ENCODE results near the gene RFX1.
"Not testable (repeated sequence)": the region's sequence is repeated elsewhere in the genome, so short reads cannot be mapped to it uniquely, and the experiment has no call there.

Gene RFX1

DNA sequence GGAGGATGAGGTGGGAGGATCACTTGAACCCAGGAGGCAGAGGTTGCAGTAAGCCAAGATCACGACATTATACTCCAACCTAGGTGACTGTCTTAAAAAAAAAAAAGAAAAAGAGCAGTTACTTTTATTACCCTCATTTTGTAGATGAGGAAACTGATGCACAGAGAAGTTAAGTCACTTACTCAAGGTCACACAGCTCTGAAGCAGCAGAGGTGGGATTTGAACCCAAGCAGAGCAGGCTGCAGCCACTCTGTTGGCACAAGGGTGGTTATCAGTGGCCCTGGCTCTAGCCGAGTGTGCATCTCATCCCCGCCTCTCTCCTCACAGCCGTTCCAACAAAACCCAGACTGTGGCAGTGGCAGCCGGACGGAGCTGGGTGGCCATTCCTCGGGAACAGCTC, 33.1 kb upstream of the RFX1 start:
- DNase-seq (ENCODE audit: low read depth in 1 of 2, low spot score in 1 of 2) = no peak
- TF ChIP-seq JUND (IDR thresholded peaks at IDR 0.05; ENCODE audit: low read depth) = no peak
- in situ Hi-C loops (cut with HindIII; ENCODE audit: low pct_unique_long_range_greater_than_20kb, low sequenced_read_pairs) = no loop called here

DNA sequence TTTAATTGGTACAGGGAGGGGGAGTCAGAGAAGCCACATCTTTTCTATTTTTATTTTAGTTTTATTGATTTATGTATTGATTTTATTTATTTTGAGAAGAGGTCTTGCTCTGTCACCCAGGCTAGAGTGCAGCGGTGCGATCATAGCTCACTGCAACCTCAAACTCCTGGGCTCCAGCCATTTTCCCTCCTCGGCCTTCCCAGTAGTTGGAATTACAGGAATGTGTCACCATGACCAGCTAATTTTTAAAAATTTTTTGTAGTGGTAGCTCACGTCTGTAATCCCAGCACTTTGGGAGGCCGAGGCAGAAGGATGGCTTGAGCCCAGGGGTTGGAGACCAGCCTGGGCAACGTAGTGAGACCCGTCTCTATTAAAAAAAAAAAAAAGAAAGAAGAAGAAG, 29.6 kb upstream of the RFX1 start:
- no peak for TF ChIP-seq JUND (IDR thresholded peaks at IDR 0.05; ENCODE audit: low read depth)
- in situ Hi-C loops (cut with HindIII; ENCODE audit: low pct_unique_long_range_greater_than_20kb, low sequenced_read_pairs) = no loop called here
- DNase-seq (ENCODE audit: low read depth in 1 of 2, low spot score in 1 of 2) = no peak

- DNase-seq (ENCODE audit: low read depth in 1 of 2, low spot score in 1 of 2) = peak in 1 of 2 experiments; percentile 26
- in situ Hi-C loops (cut with HindIII; ENCODE audit: low pct_unique_long_range_greater_than_20kb, low sequenced_read_pairs) = not testable (repeated sequence)
Observed at GRCh38 chr19:14035159-14035558, 29.0 kb upstream of the RFX1 start.

- TF ChIP-seq JUND (IDR thresholded peaks at IDR 0.05; ENCODE audit: low read depth) = no peak
- DNase-seq (ENCODE audit: low read depth in 1 of 2, low spot score in 1 of 2) = no peak
- in situ Hi-C loops (cut with HindIII; ENCODE audit: low pct_unique_long_range_greater_than_20kb, low sequenced_read_pairs) = no loop called here
Observed at GRCh38 chr19:14033946-14034345, 27.8 kb upstream of the RFX1 start.

DNA sequence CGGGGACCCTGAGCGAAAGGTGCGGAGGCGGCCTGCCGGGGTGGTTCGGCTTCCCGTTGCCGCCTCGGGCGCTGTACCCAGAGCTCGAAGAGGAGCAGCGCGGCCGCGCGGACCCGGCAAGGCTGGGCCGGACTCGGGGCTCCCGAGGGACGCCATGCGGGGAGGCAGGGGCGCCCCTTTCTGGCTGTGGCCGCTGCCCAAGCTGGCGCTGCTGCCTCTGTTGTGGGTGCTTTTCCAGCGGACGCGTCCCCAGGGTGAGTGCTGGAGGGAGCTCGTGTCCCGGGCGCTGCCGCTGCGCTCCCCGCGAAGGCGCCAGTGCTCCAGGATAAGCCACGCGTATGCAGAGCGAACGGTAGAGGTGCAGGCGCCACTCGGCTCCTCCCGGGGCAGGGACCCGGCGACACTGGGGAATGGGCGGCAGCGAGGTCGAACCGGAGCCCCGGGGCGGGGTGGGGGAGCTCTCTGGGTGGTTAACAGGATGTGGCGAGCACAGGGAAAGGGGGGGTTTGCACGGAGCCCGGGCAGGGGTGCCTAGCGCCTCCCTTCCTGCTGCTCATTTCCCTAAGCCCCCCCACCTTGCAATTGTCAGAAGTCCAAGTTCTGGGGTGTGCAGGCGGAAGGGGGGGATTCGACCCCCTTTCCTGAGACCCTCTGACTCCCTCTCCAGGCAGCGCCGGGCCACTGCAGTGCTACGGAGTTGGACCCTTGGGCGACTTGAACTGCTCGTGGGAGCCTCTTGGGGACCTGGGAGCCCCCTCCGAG, 25.8 kb upstream of the RFX1 start, which contains the start of gene IL27RA:
Gene IL27RA (plus strand): TSS at position 44 of the 762 bp plus-strand sequence. CDS start 111 bp downstream, at position 155.
- in situ Hi-C loops (cut with HindIII; ENCODE audit: low pct_unique_long_range_greater_than_20kb, low sequenced_read_pairs) = no loop called here
- TF ChIP-seq JUND (IDR thresholded peaks at IDR 0.05; ENCODE audit: low read depth) = no peak
- DNase-seq (ENCODE audit: low read depth in 1 of 2, low spot score in 1 of 2) = peak; percentile 53 to 56

- TF ChIP-seq JUND (IDR thresholded peaks at IDR 0.05; ENCODE audit: low read depth) = no peak
- in situ Hi-C loops (cut with HindIII; ENCODE audit: low pct_unique_long_range_greater_than_20kb, low sequenced_read_pairs) = no loop called here
- DNase-seq (ENCODE audit: low read depth in 1 of 2, low spot score in 1 of 2) = no peak
Observed at GRCh38 chr19:14030997-14031718, 25.0 kb upstream of the RFX1 start.

DNA sequence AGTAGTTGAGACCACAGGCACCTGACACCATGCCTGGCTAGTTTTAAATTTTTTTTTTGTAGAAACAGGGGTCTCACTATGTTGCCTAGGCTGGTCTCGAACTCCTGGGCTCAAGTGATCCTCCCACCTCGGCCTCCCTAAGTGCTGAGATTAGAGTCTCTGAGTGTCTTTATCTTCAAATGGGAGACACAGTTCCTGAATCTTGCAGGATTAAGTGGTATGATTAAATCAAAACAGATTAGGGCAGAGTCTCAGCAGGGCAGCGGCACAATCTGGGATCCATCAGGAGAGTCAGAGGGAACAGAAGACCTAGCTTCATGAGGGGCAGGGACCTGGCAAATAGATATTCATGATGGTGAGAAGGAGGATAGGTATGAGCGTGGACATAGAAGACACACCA, 22.8 kb upstream of the RFX1 start:
- TF ChIP-seq JUND (IDR thresholded peaks at IDR 0.05; ENCODE audit: low read depth) = no peak
- in situ Hi-C loops (cut with HindIII; ENCODE audit: low pct_unique_long_range_greater_than_20kb, low sequenced_read_pairs) = no loop called here
- DNase-seq (ENCODE audit: low read depth in 1 of 2, low spot score in 1 of 2) = no peak

DNA sequence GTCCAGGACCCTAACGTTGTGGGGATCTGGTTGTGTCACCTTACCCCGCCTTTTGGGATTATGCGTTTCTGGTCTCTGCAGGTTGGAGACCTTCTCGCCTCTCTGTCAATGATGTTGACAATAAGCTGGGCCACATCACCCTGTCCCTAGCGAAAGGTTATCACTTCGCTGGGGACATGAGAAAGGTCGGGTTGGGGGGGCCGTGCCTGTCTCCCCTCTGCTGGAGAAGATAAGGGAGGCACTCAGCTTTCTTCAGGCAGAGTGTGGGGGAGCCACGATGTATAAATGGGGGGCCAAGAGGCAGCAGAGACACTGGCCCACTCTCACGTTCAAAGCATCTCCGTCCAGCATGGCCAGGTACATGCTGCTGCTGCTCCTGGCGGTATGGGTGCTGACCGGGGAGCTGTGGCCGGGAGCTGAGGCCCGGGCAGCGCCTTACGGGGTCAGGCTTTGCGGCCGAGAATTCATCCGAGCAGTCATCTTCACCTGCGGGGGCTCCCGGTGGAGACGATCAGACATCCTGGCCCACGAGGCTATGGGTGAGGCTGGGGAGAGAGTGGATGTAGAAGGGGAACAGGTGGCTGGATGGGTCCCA, 21.8 kb upstream of the RFX1 start, which contains the start of gene RLN3:
Gene RLN3 (plus strand): TSS at position 293 of the 595 bp plus-strand sequence. CDS start 57 bp downstream, at position 350.
- no peak for DNase-seq (ENCODE audit: low read depth in 1 of 2, low spot score in 1 of 2)
- TF ChIP-seq JUND (IDR thresholded peaks at IDR 0.05; ENCODE audit: low read depth) = no peak
- in situ Hi-C loops (cut with HindIII; ENCODE audit: low pct_unique_long_range_greater_than_20kb, low sequenced_read_pairs) = no loop called here

GRCh38 chr19:14026652-14027192, 20.6 kb upstream of the RFX1 start:
- in situ Hi-C loops (cut with HindIII; ENCODE audit: low pct_unique_long_range_greater_than_20kb, low sequenced_read_pairs); DNase-seq (ENCODE audit: low read depth in 1 of 2, low spot score in 1 of 2): not testable (repeated sequence)

- peak; percentile 45 to 74 for DNase-seq (ENCODE audit: low read depth in 1 of 2, low spot score in 1 of 2)
- in situ Hi-C loops (cut with HindIII; ENCODE audit: low pct_unique_long_range_greater_than_20kb, low sequenced_read_pairs) = no loop called here
- TF ChIP-seq JUND (IDR thresholded peaks at IDR 0.05; ENCODE audit: low read depth) = no peak
Observed at GRCh38 chr19:14023404-14024235, 17.5 kb upstream of the RFX1 start.

- DNase-seq (ENCODE audit: low read depth in 1 of 2, low spot score in 1 of 2) = peak in 1 of 2 experiments; percentile 69
- TF ChIP-seq JUND (IDR thresholded peaks at IDR 0.05; ENCODE audit: low read depth) = no peak
- in situ Hi-C loops (cut with HindIII; ENCODE audit: low pct_unique_long_range_greater_than_20kb, low sequenced_read_pairs) = no loop called here
Observed at GRCh38 chr19:14022469-14022868, 16.3 kb upstream of the RFX1 start.

DNA sequence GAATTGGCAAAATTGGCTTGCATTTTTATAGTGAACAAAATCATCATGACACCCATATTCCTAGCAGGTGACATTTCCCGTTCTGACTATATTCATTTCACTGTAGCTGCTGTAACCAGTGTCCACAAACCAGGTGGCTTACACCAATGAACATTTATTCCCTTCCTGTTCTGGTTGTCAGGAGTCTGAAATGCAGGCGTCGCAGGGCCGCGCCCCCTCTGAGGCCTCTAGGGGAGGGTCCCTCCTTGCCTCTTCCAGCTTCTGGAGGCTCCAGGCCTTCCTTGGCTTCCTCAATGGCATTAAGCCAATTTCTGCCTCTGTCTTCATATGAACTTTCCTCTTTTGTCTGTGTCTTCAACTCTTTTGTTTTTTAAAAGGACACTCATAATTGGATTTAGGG, 15.4 kb upstream of the RFX1 start:
- TF ChIP-seq JUND (IDR thresholded peaks at IDR 0.05; ENCODE audit: low read depth) = no peak
- in situ Hi-C loops (cut with HindIII; ENCODE audit: low pct_unique_long_range_greater_than_20kb, low sequenced_read_pairs) = no loop called here
- peak in 1 of 2 experiments; percentile 13 for DNase-seq (ENCODE audit: low read depth in 1 of 2, low spot score in 1 of 2)

GRCh38 chr19:14019739-14020138, 13.6 kb upstream of the RFX1 start:
- in situ Hi-C loops (cut with HindIII; ENCODE audit: low pct_unique_long_range_greater_than_20kb, low sequenced_read_pairs); DNase-seq (ENCODE audit: low read depth in 1 of 2, low spot score in 1 of 2): not testable (repeated sequence)

Measured in T47D (cell line).